IMR-90 (cell line): ENCODE measurements around the gene PPARGC1A. TPM values are rescaled to one million over a fixed set of nuclear protein-coding genes. Genes with fewer than 3 reads are reported as not detected.

Experiments
- ATAC-seq: fragments of 200-7000 bp; cut with Tn5 transposase; 2 replicates; pipeline ENCODE4 v1.9.1; 2020; ENCODE audit warnings: low read depth, mild to moderate bottlenecking, moderate library complexity
- BruUV-seq: library from RNA; stranded (reverse); fragments of 400-500 nt; replicated peaks from 2 replicates; lab custom pipeline; 2021; lab: Mats Ljungman, UMichigan
- CTCF ChIA-PET: fragments of 300-600 bp; formaldehyde crosslinking; extraction: SDS; loops from one replicate; lab custom pipeline; 2021; ENCODE audit warnings: antibody characterized with exemption; lab: Yijun Ruan, JAX
- POLR2A ChIA-PET: fragments of 300-600 bp; sonication (Branson Sonifier 250); formaldehyde crosslinking; loops from one replicate; lab custom pipeline; 2022; ENCODE audit warnings: antibody characterized with exemption; ENCODE audit not compliant: unreplicated experiment; lab: Charles Lee
- DNase-seq: peaks from one replicate; pipeline ENCODE4 v3.0.0; 2013
- H2AFZ ChIP-seq: replicated peaks from 2 replicates; pipeline ENCODE3; 2013; ENCODE audit warnings: low read length, mild to moderate bottlenecking; ENCODE audit not compliant: poor library complexity
- H2AK5ac ChIP-seq: 2 replicates; pipeline ENCODE4 v1.6.1; 2013; ENCODE audit warnings: low read depth, low read length, inconsistent platforms
- H2AK9ac ChIP-seq: replicated peaks from 2 replicates; pipeline ENCODE3; 2013; ENCODE audit warnings: mild to moderate bottlenecking, low read depth, low read length, moderate library complexity; ENCODE audit not compliant: poor library complexity
- H2BK120ac ChIP-seq: 2 replicates; pipeline ENCODE4 v1.6.1; 2013; ENCODE audit warnings: low read depth, low read length, inconsistent platforms
- H2BK15ac ChIP-seq: 3 replicates; pipeline ENCODE4 v1.6.1; 2013; ENCODE audit warnings: low read depth, low read length, inconsistent platforms
- H2BK20ac ChIP-seq: 2 replicates; pipeline ENCODE4 v1.6.1; 2013; ENCODE audit warnings: low read depth, mild to moderate bottlenecking, inconsistent platforms, low read length, moderate library complexity
- H2BK5ac ChIP-seq: 2 replicates; pipeline ENCODE4 v1.6.1; 2013; ENCODE audit warnings: mild to moderate bottlenecking, low read depth, low read length, inconsistent platforms; ENCODE audit not compliant: poor library complexity, severe bottlenecking
- H3K14ac ChIP-seq: replicated peaks from 2 replicates; pipeline ENCODE4 v1.6.1; 2013; ENCODE audit warnings: low read depth, low read length, inconsistent platforms
- H3K18ac ChIP-seq: 2 replicates; pipeline ENCODE4 v1.6.1; 2013; ENCODE audit warnings: low read depth, low read length, control low read depth
- H3K23ac ChIP-seq: 2 replicates; pipeline ENCODE4 v1.6.1; 2013; ENCODE audit warnings: low read depth, low read length, inconsistent platforms
- H3K27ac ChIP-seq: 2 replicates; pipeline ENCODE4 v1.5.1; 2013; ENCODE audit warnings: mild to moderate bottlenecking, control low read depth, low read length; ENCODE audit not compliant: insufficient read depth
- H3K27me3 ChIP-seq: 2 replicates; pipeline ENCODE4 v1.6.1; 2013; ENCODE audit warnings: low read length; ENCODE audit not compliant: control insufficient read depth, insufficient read depth
- H3K36me3 ChIP-seq: 2 replicates; pipeline ENCODE4 v1.6.1; 2013; ENCODE audit warnings: low read length, mixed read lengths; ENCODE audit not compliant: control insufficient read depth, insufficient read depth
- H3K4ac ChIP-seq: 2 replicates; pipeline ENCODE4 v1.6.1; 2013; ENCODE audit warnings: low read depth, low read length, inconsistent platforms
- H3K4me1 ChIP-seq: 2 replicates; pipeline ENCODE4 v1.6.1; 2013; ENCODE audit warnings: low read length, mixed read lengths; ENCODE audit not compliant: control insufficient read depth, insufficient read depth
- H3K4me2 ChIP-seq: 2 replicates; pipeline ENCODE4 v1.6.1; 2013; ENCODE audit warnings: low read depth, mild to moderate bottlenecking, control low read depth, low read length, moderate library complexity
- H3K4me3 ChIP-seq: 2 replicates; pipeline ENCODE4 v1.5.1; 2013; ENCODE audit warnings: low read depth, mild to moderate bottlenecking, control low read depth, low read length, moderate library complexity; ENCODE audit not compliant: insufficient read depth
- H3K56ac ChIP-seq: 2 replicates; pipeline ENCODE4 v1.6.1; 2013; ENCODE audit warnings: low read length, inconsistent platforms; ENCODE audit not compliant: insufficient read depth; ENCODE audit errors: extremely low read depth
- H3K79me1 ChIP-seq, 2 experiments: 2 replicates each; pipeline ENCODE4 v1.6.1; 2013; ENCODE audit warnings: low read length in 2 of 2, inconsistent platforms in 1 of 2, low read depth in 1 of 2
- H3K9ac ChIP-seq: 2 replicates; pipeline ENCODE4 v1.6.1; 2013; ENCODE audit warnings: low read depth, low read length, control low read depth
- H3K9me1 ChIP-seq: 2 replicates; pipeline ENCODE4 v1.6.1; 2013; ENCODE audit warnings: low read length, inconsistent platforms; ENCODE audit not compliant: insufficient read depth
- H3K9me3 ChIP-seq: 2 replicates; pipeline ENCODE4 v1.6.1; 2013; ENCODE audit warnings: low read length; ENCODE audit not compliant: control insufficient read depth, insufficient read depth
- H4K20me1 ChIP-seq: 2 replicates; pipeline ENCODE4 v1.6.1; 2013; ENCODE audit warnings: low read length, inconsistent platforms; ENCODE audit not compliant: insufficient read depth
- H4K5ac ChIP-seq: 2 replicates; pipeline ENCODE4 v1.6.1; 2013; ENCODE audit warnings: mild to moderate bottlenecking, low read depth, low read length, control low read depth
- H4K8ac ChIP-seq, 2 experiments: 2 replicates each; pipeline ENCODE4 v1.6.1; 2013; ENCODE audit warnings: low read depth in 2 of 2, low read length in 2 of 2, control low read depth in 1 of 2, inconsistent platforms in 1 of 2
- H4K91ac ChIP-seq: 2 replicates; pipeline ENCODE4 v1.6.1; 2013; ENCODE audit warnings: low read depth, low read length, inconsistent platforms; ENCODE audit not compliant: insufficient read depth
- BHLHE40 ChIP-seq: fragments of 150-350 bp; IDR thresholded peaks from 2 replicates; pipeline ENCODE4 v1.6.1; 2016; ENCODE audit warnings: mild to moderate bottlenecking, low read depth, low read length
- CEBPB ChIP-seq: IDR thresholded peaks from 2 replicates; pipeline ENCODE4 v1.6.1; 2012; ENCODE audit warnings: low read depth, low read length, improper control_type of control experiment
- CHD1 ChIP-seq: IDR thresholded peaks from 2 replicates; pipeline ENCODE4 v1.6.1; 2012; ENCODE audit warnings: low read depth, low read length, improper control_type of control experiment
- ELK1 ChIP-seq: fragments of 150-350 bp; IDR thresholded peaks from 2 replicates; pipeline ENCODE4 v1.6.1; 2016; ENCODE audit warnings: low read depth, mild to moderate bottlenecking, low read length, moderate library complexity, borderline replicate concordance
- MAFK ChIP-seq: IDR thresholded peaks from 2 replicates; pipeline ENCODE4 v1.6.1; 2012; ENCODE audit warnings: low read depth, low read length, improper control_type of control experiment
- MAZ ChIP-seq: IDR thresholded peaks from 2 replicates; pipeline ENCODE4 v1.6.1; 2012; ENCODE audit warnings: low read depth, mild to moderate bottlenecking, low read length, improper control_type of control experiment, moderate library complexity, borderline replicate concordance
- MXI1 ChIP-seq: IDR thresholded peaks from 2 replicates; pipeline ENCODE4 v1.6.1; 2012; ENCODE audit warnings: low read depth, mild to moderate bottlenecking, low read length, moderate library complexity, borderline replicate concordance
- RCOR1 ChIP-seq: IDR thresholded peaks from 2 replicates; pipeline ENCODE4 v1.6.1; 2012; ENCODE audit warnings: mild to moderate bottlenecking, low read length, improper control_type of control experiment; ENCODE audit not compliant: insufficient replicate concordance
- RFX5 ChIP-seq: IDR thresholded peaks from 2 replicates; pipeline ENCODE4 v1.8.0; 2012; ENCODE audit warnings: low read depth, mild to moderate bottlenecking, low read length, moderate library complexity
- SMC3 ChIP-seq: fragments of 150-350 bp; IDR thresholded peaks from 2 replicates; pipeline ENCODE4 v1.6.1; 2016; ENCODE audit warnings: low read depth, mild to moderate bottlenecking, antibody characterized with exemption, low read length, moderate library complexity
- WGBS, 2 experiments: methylation state at CpG; one replicate each; pipeline versions ENCODE4 v1.1.5 to v1.1.7; 2013; ENCODE audit warnings: missing lambda C conversion rate in 2 of 2; ENCODE audit not compliant: insufficient read length in 1 of 2; ENCODE audit errors: extremely low coverage in 2 of 2; 5-methylcytosine and 5-hydroxymethylcytosine counted together
- dilution Hi-C: fragments of 300-500 bp; cut with HindIII; formaldehyde crosslinking; loops from one replicate; pipeline ENCODE4 v1.14.3; 2018; ENCODE audit warnings: low sequenced_read_pairs; ENCODE audit not compliant: unreplicated experiment
- in situ Hi-C: fragments of 300-500 bp; cut with MboI; formaldehyde crosslinking; loops from 3 replicates; pipeline ENCODE4 v1.14.3; 2019; ENCODE audit warnings: low sequenced_read_pairs, inconsistent platforms, mixed read lengths
- intact Hi-C: fragments of 100-400 bp; cut with micrococcal nuclease; formaldehyde crosslinking; loops from 2 replicates; pipeline ENCODE4 v1.10.0; 2022
- polyA plus RNA-seq, 3 experiments: library from polyadenylated mRNA; depleted of rRNA; stranded (reverse); fragments of >200 nt; gene quantifications; 2 replicates each; pipeline ENCODE4 v1.2.3, GENCODE V29; 2012; ENCODE audit warnings: low replicate concordance in 1 of 3
- total RNA-seq: library from RNA; depleted of rRNA; stranded (reverse); fragments of >200 nt; gene quantifications from 2 replicates; pipeline ENCODE4 v1.2.3, GENCODE V29; 2012

PPARGC1A gene
- total and polyA plus RNA-seq, 2 of the 4 experiments (the other 2 are of a cell fraction): under 0.01 to 0.03 TPM

- Histone ChIP-seq H4K8ac (no peak overlapping the region), H3K4ac (no peak overlapping the region), H3K4me2 (no peak overlapping the region), H3K27me3 (peaks cover 3% of the 10 kb centered on the region; the same call in 1 of the 2 replicates), H2BK5ac (no peak overlapping the region), H2BK20ac (no peak overlapping the region), H3K23ac (no peak overlapping the region), H3K9me3 (no peaks in the 10 kb centered on the region), H3K27ac (no peak overlapping the region), H4K20me1 (no peaks in the 10 kb centered on the region), H3K36me3 (no peaks in the 10 kb centered on the region), H2BK120ac (no peak overlapping the region), H3K14ac (no peak overlapping the region), H4K91ac (no peak overlapping the region), H2AK5ac (no peak overlapping the region), H3K4me1 (no peaks in the 10 kb centered on the region), H3K4me3 (no peak overlapping the region), H3K9me1 (no peaks in the 10 kb centered on the region), H2AK9ac (no peak overlapping the region), H2AFZ (no peak overlapping the region), H3K9ac (no peak overlapping the region), H4K5ac (no peak overlapping the region), H2BK15ac (no peak overlapping the region), H3K56ac (no peak overlapping the region), H3K18ac (no peak overlapping the region), H3K79me1 (no peaks in the 10 kb centered on the region)
- ATAC-seq (no peak), DNase-seq (no peak)
- dilution Hi-C loops (no loop called here), in situ Hi-C loops (no loop called here), intact Hi-C loops (no loop called here)
- ChIA-PET CTCF (no interaction called here), POLR2A (no interaction called here)
- WGBS, 2 experiments: no CpG with 5 or more reads among the region's 4 CpGs
- no TSS peak for BruUV-seq
- TF ChIP-seq ELK1: no peak
- no peak for TF ChIP-seq CEBPB
- TF ChIP-seq RFX5: no peak
- TF ChIP-seq MXI1: no peak
- no peak for TF ChIP-seq MAZ
- TF ChIP-seq SMC3: no peak
- TF ChIP-seq CHD1: no peak
- no peak for TF ChIP-seq BHLHE40
- no peak for TF ChIP-seq RCOR1
- TF ChIP-seq MAFK: no peak
Measured at GRCh38 chr4:23924556-23924955, 34.7 kb upstream of the PPARGC1A start.
